Head of caudate nucleus (tissue), 42 donors: Measurements from ENCODE around the gene LRRC38.
"Not testable (repeated sequence)": the region's sequence is repeated elsewhere in the genome, so short reads cannot be mapped to it uniquely, and the experiment has no call there.

Experiments
- DNase-seq, 42 donors: peaks; one replicate each; pipeline versions ENCODE4 v3.0.0 to v3.0.0-alpha.2; 2020 to 2021; ENCODE audit warnings: mixed read lengths in 7 of 42
- intact Hi-C: fragments of 100-400 bp; cut with DNase I; formaldehyde crosslinking; loops from one replicate; pipeline ENCODE4 v1.15.0; 2022

LRRC38 gene

GRCh38 chr1:13482600-13482999, 31.2 kb downstream of the LRRC38 start:
- DNase-seq = no peak
- intact Hi-C loops = no loop called here

- no peak for DNase-seq
Measured at GRCh38 chr1:13479171-13479856, 34.5 kb downstream of the LRRC38 start.

GRCh38 chr1:13478692-13479091, 35.1 kb downstream of the LRRC38 start:
- intact Hi-C loops = no loop called here
- no peak for DNase-seq

More at GRCh38 chr1:13479171-13479856, 34.5 kb downstream of the LRRC38 start:
- intact Hi-C loops = no loop called here

- DNase-seq = peak in 5 of 42 donors; percentile 6 to 16 (median 14)
- intact Hi-C loops = no loop called here
Measured at GRCh38 chr1:13469343-13469742, 44.5 kb downstream of the LRRC38 start.

GRCh38 chr1:13465515-13465914, 48.3 kb downstream of the LRRC38 start:
- intact Hi-C loops = no loop called here

GRCh38 chr1:13462682-13463081, 51.1 kb downstream of the LRRC38 start:
- no peak for DNase-seq
- intact Hi-C loops = no loop called here

More at GRCh38 chr1:13465515-13465914, 48.3 kb downstream of the LRRC38 start:
- no peak for DNase-seq

GRCh38 chr1:13461977-13462376, 51.8 kb downstream of the LRRC38 start:
- intact Hi-C loops = no loop called here
- no peak for DNase-seq

GRCh38 chr1:13456904-13457532, 56.8 kb downstream of the LRRC38 start:
- intact Hi-C loops = no loop called here
- DNase-seq = no peak

- DNase-seq = no peak
- intact Hi-C loops = no loop called here
Measured at GRCh38 chr1:13451399-13451965, 62.3 kb downstream of the LRRC38 start.

- intact Hi-C loops = no loop called here
- no peak for DNase-seq
Measured at GRCh38 chr1:13450204-13450603, 63.6 kb downstream of the LRRC38 start.

- intact Hi-C loops = no loop called here
- DNase-seq = no peak
Measured at GRCh38 chr1:13443335-13443979, 70.3 kb downstream of the LRRC38 start.

- intact Hi-C loops, DNase-seq: not testable (repeated sequence)
Measured at GRCh38 chr1:13439104-13439783, 74.6 kb downstream of the LRRC38 start.

- intact Hi-C loops = no loop called here
- no peak for DNase-seq
Measured at GRCh38 chr1:13435458-13435857, 78.3 kb downstream of the LRRC38 start.

- intact Hi-C loops, DNase-seq: not testable (repeated sequence)
Measured at GRCh38 chr1:13433694-13434358, 80.0 kb downstream of the LRRC38 start.

- intact Hi-C loops = no loop called here
- DNase-seq = no peak
Measured at GRCh38 chr1:13432251-13432650, 81.6 kb downstream of the LRRC38 start.

GRCh38 chr1:13430495-13430894, 83.3 kb downstream of the LRRC38 start:
- no peak for DNase-seq
- intact Hi-C loops = no loop called here
